GM19463 (cell line): Measurements from ENCODE around the gene CD86.

Source experiments
- ATAC-seq: cut with Tn5 transposase; IDR thresholded peaks from one replicate; pipeline ENCODE4 v1.9.1; 2021; ENCODE audit warnings: mild to moderate bottlenecking, moderate library complexity; ENCODE audit not compliant: unreplicated experiment

CD86 gene

GRCh38 chr3:122058294-122058693, 3.1 kb downstream of the CD86 start:
- ATAC-seq, result no peak

- ATAC-seq, result no peak
Observed at GRCh38 chr3:122060040-122060698, 5.0 kb downstream of the CD86 start.

GRCh38 chr3:122063908-122064307, 8.7 kb downstream of the CD86 start:
- ATAC-seq, result no peak

GRCh38 chr3:122064326-122064725, 9.2 kb downstream of the CD86 start:
- ATAC-seq, result no peak

- ATAC-seq, result no peak
Observed at GRCh38 chr3:122066331-122067213, 11.4 kb downstream of the CD86 start.

- ATAC-seq, result peak; percentile 40
Observed at GRCh38 chr3:122067214-122067550, 12.0 kb downstream of the CD86 start.

GRCh38 chr3:122067588-122068240, 12.6 kb downstream of the CD86 start:
- peak; percentile 43 for ATAC-seq

GRCh38 chr3:122074621-122075265, 19.6 kb downstream of the CD86 start:
- ATAC-seq, result peak; percentile 52

- ATAC-seq, result peak; percentile 14
Observed at GRCh38 chr3:122076491-122077292, 21.5 kb downstream of the CD86 start.

GRCh38 chr3:122077293-122078234, 22.4 kb downstream of the CD86 start:
- ATAC-seq, result peak; percentile 30

GRCh38 chr3:122078235-122078935, 23.2 kb downstream of the CD86 start:
- ATAC-seq, result no peak

- no peak for ATAC-seq
Observed at GRCh38 chr3:122079524-122080206, 24.5 kb downstream of the CD86 start.

- no peak for ATAC-seq
Observed at GRCh38 chr3:122080207-122080587, 25.0 kb downstream of the CD86 start.

GRCh38 chr3:122081543-122082247, 26.5 kb downstream of the CD86 start:
- ATAC-seq, result peak; percentile 47

- ATAC-seq, result no peak
Observed at GRCh38 chr3:122082357-122082756, 27.2 kb downstream of the CD86 start.

GRCh38 chr3:122084799-122085198, 29.6 kb downstream of the CD86 start:
- ATAC-seq, result no peak

- ATAC-seq, result no peak
Observed at GRCh38 chr3:122085673-122086072, 30.5 kb downstream of the CD86 start.

- no peak for ATAC-seq
Observed at GRCh38 chr3:122088531-122088930, 33.4 kb downstream of the CD86 start.
